Stimulated activated CD8-positive, alpha-beta memory T cell treated with anti-CD3 and anti-CD28 coated beads, Interleukin-12 subunit alpha, Interleukin-12 subunit beta, amount 100 ng/mL, for 4 hours (primary cell): ENCODE data around the gene ZDHHC7.

Source experiments
- DNase-seq: peaks from one replicate; pipeline ENCODE4 v3.0.0-alpha.2; 2020; ENCODE audit warnings: low read depth

ZDHHC7 gene

DNA sequence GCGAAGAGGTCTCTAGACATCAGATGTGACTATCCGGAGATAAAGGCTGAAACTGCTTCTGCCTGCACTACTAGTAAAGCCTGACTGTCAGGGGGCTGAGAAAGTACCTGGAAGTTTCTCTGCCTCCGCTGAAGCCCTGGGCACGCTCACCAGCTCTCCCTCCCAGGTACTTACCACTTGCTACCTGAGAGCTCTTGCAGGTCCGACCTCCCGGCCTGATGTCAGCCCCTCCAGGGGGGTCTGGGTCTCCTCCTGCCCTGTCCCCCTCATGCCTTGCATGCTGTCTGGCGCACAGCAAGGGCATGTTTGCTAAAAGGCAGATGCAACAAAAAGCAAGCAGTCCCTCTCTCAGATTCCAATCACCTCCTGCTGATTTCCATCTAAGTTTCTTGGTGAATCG lies 17.4 kb downstream of the ZDHHC7 start:
- no peak for DNase-seq

DNA sequence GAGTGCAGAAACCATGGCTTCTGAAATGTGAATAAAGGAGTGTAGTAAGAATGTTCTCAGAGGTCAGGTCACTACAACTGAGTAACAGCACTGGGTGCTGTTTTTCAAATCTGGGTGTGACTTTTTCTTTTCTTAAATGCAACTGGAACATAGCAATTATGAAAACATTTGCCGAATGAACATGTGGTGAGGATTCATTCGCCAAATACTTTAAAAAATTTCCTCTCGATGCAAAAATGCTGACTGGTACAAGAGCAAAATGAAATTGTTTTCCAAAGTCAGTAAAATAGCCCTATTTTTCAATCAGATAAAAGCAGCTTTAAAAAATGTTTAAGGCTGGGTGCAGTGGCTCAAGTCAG lies 18.6 kb downstream of the ZDHHC7 start:
- DNase-seq, result no peak

DNA sequence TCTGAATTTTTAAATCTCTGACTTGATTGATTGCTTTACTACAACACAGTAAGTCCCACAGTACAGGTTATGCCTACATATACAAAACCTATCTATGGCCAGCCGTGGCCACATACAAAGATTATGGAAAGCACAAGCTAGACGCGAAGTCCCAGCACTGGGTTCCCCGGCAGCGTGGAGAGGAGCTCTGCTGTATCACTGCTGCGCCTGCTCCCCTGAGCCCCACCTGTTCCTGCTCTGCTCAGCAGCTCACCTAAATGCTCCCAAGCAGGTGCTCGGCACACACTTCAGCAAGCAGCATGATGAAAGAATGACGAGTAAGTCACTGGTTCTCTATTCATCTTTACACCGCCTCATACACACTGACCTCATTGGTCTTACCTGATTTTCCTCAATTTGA lies 20.6 kb downstream of the ZDHHC7 start:
- DNase-seq, result no peak

DNA sequence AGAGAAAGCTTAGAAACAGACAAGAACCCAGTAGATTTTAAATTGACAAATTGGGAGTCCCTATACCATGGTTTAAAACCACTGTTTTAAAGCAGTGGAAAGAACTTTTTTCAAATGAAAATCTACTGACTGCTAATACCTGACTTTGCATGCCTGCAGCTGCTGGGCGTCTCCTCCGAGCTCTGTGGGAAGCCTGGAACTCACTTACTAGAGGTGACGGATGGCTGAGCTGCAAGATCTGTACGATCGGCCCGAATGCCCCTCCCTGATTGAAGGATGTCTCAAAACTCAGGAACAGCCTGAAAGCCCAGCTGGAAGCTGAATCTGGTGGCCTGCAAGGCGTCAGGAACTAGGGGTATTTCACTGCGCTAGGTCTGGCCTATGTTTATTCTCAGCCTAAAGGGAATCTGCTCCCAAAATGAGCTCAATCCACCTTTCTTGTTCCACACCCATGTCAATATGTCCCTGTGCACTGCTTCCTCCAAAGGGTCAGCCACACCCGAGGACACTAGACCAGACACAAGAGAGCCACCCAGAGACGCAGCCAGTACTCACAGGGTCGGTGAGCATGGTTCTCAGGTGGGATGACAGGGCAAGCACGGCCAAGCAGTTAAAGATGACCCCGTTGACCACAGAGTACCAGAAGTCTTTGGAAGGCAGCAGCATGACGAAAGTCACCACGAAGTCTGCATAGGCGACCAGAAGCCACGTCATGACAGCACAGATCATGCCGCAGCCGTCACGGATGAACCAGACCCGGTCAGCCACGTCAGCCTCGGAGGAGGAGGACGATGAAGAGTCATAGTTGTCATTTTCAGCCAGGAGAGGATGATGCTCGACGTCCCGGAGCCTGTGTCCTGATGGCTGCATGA lies 21.4 kb downstream of the ZDHHC7 start:
- DNase-seq, result no peak

DNA sequence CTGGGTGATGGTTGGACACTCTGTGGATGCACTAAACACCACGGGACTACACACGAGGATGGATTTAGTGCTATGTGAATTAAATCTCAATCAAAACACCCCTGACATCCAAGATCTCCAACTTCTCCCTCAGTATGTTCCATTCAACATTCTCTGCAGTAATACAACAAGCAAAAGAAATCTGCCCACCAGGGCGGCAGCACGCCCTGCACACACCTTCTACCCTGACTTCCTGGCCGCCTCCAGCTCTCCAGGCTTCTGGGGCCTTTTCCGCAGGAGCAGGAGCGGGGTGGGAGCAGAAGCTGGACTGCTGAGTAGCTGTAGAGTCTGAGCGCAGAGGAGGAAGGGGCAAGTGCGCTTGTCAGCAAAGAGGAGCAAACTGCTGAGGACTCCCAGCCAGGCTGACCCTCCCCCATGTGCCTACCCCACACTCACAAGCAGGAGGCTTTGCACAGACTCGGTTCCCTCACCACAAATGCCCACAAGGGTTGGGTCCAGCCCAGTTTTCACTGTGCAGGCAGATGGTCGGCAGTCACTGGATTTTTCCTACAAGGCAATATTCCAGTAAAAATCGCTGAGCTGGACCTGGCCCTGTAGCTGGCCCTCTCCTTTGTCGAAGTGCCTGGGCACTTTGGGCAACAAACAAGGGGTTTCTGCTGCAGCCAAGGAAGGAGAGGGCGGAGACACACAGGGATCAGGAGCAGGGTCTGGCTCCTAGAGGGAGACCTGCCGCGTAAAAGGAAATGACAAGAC lies 22.8 kb downstream of the ZDHHC7 start:
- DNase-seq, result no peak

DNA sequence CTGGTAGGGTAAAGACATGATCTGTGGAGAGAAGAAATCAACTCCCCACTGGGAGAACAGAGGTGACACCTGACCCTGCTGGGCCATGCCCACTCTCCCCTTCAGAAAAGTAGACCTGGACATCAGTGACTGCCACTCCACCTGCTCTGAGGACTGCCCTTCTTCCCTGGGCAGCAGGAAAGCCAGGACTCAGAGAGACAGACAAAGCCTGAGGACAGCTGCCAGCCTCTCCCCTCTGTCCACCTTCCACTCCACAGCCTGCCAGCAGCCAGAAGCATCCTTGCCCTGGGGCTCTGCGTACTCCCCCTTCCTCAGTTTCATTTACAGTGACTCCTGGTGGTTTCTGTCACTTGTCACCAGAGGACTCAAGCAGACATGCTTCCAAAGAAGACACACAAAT lies 24.5 kb downstream of the ZDHHC7 start:
- DNase-seq, result no peak

DNA sequence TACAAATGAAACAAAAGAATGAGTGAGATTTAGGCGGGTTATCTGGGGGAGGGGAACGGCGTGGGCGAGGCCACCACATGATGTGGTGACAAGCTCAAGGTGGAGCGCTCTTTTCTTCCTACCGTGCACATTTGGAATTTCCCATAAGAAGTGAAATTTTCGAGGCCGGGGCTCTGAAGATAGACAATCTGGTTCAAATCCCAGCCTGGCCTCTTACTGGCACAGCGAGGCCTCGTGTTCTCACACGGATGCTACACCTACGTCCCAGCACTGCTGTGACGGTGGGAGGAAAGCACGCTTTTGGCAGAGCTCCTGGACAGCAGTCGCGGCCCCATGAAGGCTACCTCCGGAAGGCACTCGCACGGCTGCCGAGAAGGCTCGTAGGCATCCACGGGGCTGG lies 25.2 kb downstream of the ZDHHC7 start:
- no peak for DNase-seq

DNA sequence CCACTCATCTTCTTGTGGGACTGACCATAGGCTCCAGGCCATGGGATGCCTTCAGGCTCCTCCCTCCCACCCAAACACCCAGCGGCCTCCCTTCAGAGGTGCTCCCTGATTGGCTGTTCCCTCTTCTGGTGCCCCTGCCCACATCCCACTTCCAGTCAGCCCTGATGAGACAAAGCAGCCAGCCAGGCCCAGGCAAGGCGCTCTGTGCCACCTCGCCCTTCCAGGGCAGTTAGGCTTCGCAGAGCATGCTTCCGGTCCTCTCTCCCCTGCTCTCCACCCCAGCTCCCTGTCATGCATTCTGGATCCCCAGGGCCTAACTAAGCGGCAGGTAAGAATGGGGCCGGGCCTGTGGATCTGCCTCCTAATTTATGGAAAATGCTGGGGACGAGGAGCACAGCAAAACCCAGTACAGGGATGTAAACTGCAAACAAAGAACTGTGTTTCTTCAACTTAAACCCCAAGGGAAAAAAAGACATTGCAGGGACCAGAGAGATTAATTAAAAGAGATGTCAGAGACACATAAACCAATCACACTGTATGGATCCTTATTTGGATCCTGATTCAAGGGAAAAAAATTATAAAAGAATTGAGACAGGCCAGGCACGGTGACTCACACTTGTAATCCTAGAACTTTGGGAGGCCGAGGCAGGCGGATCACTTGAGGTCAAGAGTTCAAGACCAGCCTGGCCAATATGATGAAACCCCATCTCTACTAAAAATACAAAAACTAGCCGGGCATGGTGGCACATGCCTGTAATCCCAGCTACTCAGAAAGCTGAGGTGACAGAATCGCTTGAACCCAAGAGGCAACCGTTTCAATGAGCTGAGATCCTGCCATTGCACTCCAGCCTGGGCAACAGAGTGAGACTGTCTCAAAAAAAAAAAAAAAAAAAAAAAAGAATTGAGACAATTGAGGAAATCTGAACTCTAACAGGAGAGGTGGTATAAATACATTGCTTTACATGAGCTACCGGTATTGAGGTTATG lies 26.0 kb downstream of the ZDHHC7 start:
- DNase-seq, result no peak

DNA sequence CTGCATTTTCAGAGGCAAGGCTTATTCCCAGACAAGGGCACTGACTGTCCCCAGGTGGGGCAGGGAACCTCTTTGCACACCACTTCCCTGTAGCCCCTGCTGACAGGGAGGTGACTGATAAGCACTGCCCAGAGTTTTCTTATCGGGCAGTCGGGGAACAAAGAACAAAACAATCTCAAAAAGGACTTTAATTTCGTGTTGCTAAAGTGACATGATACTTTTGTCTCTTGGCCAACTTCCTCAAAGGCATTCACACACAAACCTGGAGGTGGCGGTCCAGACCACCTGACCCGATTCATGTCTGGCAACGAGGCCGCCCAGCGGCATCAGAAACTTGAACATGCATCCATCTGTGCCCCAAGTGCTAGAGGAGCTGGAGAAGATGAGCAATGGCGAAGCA lies 28.9 kb downstream of the ZDHHC7 start:
- DNase-seq, result no peak

DNA sequence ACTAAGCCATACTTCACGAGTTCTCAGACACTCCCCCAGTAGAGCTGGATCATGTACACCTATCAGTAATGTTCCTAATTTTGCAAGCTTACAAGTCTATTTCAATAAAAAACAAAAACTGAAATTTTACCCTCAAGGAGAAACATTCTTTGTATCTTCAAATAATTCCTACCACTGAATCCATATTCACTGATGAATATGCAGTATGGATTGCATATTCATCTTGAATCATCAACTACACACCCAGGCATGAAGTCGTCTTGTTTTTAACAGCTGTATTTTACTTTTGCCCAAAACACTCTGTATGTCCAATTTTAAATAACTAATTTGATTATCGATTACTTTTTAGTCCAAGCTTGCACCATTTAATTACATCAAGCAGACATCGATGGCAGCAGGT lies 31.8 kb downstream of the ZDHHC7 start:
- no peak for DNase-seq

DNA sequence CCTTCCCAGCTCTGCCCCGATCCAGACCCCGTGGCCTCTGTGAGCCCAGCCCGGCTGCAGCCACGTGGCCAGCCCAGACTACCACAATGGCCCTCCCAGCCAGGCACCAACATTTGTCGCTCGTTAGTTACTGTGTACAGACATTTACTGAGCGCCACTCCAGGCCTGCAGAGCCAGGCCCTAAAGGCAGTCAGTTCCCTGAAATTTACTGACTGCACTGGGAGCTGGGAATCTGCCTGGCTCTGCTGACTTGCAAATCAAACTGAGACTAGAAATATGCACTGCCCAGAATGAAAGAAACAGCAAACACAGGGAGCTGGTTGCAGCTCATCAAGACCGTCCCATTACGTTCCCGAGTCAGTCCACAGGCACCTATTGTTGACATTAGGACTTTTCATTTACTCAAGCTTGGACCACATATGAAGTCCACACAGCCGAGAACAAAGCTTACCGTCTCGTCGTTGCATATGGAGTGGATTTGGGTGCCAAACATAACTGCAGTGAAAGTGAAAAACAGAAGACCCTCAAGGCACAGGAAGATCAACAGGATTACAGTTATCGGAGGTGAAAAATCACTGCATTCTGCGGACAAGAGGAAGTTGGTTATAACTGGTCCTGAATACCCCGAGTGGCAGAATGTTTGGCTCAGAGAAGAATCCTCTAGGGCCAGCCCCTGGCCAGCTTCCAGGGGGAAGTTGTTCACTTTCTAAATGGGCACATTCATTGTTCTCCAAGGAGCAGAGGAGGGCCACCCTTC lies 34.5 kb downstream of the ZDHHC7 start:
- no peak for DNase-seq

DNA sequence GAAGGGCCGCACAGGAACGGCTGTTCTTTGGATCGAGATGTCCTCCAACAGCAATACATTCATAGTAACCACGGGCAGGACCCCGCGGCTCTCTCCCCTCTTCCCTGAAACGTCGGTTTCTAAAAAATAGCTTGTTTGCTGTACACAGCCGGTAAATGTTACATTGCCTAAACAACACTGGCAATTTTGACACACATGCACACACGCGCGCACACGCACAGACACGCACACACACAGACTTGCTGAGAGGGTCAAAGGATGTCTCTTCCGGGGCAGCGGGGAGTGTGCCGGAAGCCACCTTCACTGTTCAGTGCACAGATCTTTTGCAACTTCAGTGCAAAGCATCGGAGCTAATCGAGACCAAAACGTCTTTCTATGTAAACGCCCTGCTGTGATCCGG lies 35.8 kb downstream of the ZDHHC7 start:
- no peak for DNase-seq

DNA sequence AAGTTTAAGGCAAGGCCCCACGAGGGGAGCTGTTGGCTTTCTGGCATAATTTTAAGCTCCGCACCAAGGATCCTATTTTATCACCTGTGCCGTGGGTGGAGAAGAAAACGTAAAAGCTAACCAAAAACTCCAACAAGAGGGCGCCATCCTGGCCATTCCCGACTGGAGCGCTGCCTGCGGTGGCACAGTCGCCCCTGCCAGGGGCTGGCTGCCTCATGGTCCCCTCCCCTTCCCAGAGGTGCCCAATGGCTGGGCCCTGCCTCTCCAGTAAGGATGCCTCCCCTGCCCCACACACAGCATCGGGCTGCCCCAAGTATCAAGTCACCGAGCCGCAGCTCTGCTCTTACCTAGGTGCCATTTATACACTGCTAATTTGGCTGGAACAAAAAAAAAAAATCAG lies 36.3 kb downstream of the ZDHHC7 start:
- DNase-seq, result no peak

DNA sequence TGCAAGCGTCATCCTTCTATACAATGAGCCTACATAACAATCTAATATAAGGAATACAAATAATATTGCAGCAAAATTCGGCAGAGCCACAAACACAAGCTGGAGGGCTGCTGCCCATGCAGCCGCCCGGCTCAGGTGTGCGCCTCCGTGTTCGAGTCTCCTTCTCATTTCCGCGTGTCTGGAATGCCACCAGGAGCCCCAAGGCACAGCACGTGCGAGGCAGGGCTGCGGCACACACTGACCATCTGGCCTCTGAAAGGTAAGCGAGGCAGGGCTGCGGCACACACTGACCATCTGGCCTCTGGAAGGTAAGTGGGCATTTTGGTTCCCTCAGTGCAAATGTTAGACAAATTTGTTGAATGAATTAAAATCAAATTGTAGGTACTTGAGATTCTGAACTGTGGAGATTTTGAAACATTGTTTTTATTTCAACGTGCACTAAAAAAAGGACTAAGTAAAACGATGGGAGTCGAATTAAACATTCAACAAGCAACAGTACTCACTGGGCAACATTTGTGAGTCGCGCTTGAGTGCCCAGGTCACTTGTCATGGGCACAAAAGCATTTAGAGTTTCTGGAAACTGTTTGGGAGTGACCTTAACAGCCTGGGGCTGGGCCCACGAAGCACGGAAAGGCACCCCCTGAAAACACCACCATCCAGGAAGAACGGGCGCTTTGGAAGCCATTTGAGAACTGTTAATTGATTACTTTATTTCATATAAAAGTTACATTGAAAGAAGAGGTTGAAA lies 37.4 kb downstream of the ZDHHC7 start:
- DNase-seq, result no peak

DNA sequence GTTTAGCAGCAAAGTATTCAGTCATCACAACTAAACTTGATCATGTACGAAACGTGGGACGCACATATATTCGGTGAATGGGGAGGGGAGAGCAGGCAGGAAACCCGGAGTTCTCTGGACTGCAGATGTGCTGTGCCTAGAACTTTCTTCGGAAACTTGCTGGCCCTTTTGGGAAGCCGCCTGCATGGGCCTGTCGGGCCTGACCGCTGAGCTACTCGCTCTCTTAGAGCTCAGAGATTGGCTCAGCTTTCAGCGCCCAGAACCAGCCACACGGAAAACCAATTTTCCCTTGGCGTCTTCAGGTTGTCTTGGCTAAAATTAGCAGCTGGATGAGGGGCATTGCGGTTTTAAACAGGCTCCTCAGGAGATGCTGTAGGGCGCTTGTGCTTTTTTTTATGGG lies 38.1 kb downstream of the ZDHHC7 start:
- no peak for DNase-seq

DNA sequence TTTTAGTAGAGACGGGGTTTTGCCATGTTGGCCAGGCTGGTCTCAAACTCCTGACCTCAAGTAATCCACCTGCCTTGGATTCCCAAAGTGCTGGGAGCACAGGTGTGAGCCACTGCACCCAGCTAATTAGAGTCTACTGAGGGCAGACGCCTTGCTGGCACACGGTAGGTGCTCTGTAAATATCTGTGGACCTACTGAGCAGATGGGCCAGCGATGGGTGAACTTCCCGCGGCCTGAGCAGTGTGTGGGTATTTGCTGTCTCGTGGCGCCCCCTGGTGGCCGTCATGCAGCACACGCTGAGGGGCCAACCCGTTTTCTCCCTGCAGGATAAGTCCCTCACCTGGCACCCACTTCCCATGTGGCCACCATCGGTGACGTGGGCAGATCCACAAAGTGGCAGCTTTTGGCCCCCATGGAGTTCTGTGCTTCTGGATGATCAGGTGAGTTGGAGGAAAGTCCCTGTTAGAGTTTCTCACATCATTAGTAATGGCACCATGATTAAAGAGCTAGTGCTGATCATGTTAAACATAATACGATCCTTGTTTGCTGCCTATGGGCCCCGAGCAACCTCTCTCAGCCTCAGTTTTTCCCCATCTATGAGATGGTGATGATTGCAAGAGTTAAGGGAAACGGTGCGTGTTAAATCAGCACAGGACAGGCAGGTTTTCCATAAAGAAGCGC lies 40.7 kb downstream of the ZDHHC7 start:
- peak; percentile 49 for DNase-seq

DNA sequence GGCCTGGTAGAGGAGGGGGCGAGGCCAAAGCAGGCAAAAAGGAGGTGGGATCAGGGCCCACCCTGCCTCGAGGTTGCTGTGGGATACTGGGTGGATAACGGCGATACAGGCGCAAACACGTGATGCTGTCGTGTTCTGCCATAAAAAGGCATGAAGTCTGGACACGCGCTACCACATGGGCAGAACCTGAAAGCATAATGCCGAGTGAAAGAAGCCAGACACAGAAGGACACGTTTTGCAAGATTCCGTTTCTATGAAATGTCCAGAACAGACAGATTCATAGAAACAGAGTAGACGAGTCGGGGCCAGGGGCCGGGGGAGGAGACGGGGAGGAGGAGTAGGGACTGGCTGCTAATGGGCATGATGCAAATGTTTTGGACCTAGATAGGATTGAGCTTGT lies 43.5 kb downstream of the ZDHHC7 start:
- DNase-seq, result no peak

DNA sequence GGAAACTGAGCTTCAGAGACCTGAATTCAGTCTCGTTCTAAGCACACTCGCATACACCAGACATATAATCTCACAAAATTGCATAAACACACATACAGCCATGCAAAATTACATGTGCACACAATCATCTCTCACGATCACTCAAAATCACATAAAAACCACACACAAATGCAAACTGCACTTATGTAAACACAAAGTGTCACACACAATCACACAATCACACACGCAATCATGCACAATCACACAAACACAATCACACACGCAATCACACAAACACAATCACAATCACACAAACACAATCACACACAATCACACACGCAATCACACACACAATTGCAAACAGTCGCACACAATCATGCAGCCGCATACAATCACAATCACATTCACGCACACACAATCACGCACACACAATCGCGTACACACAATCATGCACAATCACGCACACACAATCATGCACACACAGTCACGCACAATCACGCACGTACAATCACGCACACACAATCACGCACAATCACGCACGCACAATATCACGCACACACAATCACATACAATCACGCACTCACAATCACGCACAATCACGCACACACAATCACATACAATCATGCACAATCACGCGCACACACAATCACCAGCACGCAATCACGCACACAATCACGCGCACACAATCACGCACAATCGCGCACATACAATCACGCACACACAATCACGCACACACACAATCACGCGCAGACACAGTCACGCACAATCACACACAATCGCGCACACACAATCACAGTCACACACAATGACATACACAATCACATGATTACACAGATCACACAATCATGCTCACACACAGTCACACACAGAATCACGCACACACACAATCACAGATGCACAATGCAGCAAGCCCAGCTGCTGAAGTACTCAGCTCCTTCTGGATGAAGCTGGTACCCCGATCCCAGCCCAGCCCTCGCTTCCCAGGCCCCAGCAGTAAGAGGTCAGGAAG lies 45.6 kb downstream of the ZDHHC7 start:
- no peak for DNase-seq
